Type B pancreatic cell (in vitro differentiated cells): ENCODE results near the gene AGAP3. TPM values are rescaled to one million over a fixed set of nuclear protein-coding genes. Genes with fewer than 3 reads are reported as not detected.

Source experiments
- DNase-seq: peaks from one replicate; pipeline ENCODE4 v3.0.0; 2021; ENCODE audit warnings: mixed read lengths; ENCODE audit not compliant: unreplicated experiment; ENCODE audit errors: extremely low spot score
- H3K27ac Mint-ChIP-seq: 2 replicates; pipeline ENCODE4 v1.8.0; 2021; ENCODE audit warnings: mild to moderate bottlenecking, mixed read lengths
- H3K27me3 Mint-ChIP-seq: 2 replicates; pipeline ENCODE4 v1.8.0; 2021; ENCODE audit warnings: mixed read lengths
- H3K36me3 Mint-ChIP-seq: 2 replicates; pipeline ENCODE4 v1.8.0; 2021; ENCODE audit warnings: mixed read lengths
- H3K4me1 Mint-ChIP-seq: one replicate; pipeline ENCODE4 v1.8.0; 2021; ENCODE audit warnings: mixed read lengths; ENCODE audit not compliant: unreplicated experiment
- H3K4me3 Mint-ChIP-seq: 2 replicates; pipeline ENCODE4 v1.8.0; 2021; ENCODE audit warnings: mild to moderate bottlenecking, mixed read lengths
- H3K9me3 Mint-ChIP-seq: 2 replicates; pipeline ENCODE4 v1.8.0; 2021; ENCODE audit warnings: mixed read lengths
- total RNA-seq: library from RNA; stranded (reverse); gene quantifications from 2 replicates; pipeline ENCODE4 v1.2.1, GENCODE V29; 2021; ENCODE audit warnings: low replicate concordance
- TF ChIP-seq, protein P1 (sequence below): fragments of 200-600 bp; sonication (generic); conservative IDR thresholded peaks from 2 replicates; pipeline ENCODE4 v1.5.0; 2021; ENCODE audit warnings: antibody characterized with exemption, mild to moderate bottlenecking

The AGAP3 gene
- total RNA-seq, 1 donor from 2014 or later, result 114 TPM

DNA sequence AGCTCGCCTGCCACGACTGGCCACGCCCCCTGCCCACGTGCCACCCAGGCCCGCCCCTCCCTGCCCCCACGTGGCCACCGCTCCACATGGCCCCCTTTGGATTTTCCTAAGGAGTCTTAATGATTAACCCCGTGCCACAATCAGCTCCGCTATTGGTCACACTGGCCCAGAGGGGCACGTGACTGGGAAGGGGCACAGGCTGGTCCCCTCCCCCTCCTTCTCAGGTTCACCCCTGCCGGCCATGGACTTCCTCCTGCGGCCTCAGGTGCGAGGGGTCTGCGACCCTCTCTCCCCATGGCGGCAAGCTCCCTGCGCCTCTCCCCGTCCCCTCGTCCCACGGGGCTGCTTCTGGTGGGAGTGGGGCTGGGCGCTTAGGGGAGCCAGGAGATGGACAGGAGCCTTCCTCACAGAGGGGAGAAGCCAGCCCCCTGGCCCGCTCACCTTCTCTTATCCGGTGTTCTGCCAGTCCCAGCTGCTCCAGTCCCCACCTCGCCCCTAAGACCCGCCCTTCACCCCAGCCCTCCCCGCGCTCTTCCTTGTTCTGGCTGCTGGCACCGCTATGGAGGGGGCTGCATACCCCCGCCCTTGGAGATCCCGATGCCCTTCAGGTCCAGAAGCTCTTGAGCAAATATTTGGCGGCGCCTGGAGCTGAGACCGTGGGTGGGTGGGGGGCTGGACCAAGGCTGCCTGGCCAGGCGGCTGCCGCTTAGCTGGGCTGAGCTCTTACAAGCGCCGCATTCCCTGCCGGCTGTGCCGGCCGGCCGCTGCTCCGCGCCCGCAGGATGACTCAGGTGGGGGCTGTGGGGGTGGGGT is 23.7 kb upstream of the AGAP3 start:
- Mint-ChIP-seq H3K4me1 (peaks cover 22% of the 10 kb centered on the region), H3K36me3 (no peaks in the 10 kb centered on the region), H3K27me3 (no peaks in the 10 kb centered on the region), H3K27ac (no peak overlapping the region), H3K4me3 (peak overlapping the region; percentile 78), H3K9me3 (no peaks in the 10 kb centered on the region)
- peak; percentile 86 for DNase-seq
- TF ChIP-seq, protein P1, sequence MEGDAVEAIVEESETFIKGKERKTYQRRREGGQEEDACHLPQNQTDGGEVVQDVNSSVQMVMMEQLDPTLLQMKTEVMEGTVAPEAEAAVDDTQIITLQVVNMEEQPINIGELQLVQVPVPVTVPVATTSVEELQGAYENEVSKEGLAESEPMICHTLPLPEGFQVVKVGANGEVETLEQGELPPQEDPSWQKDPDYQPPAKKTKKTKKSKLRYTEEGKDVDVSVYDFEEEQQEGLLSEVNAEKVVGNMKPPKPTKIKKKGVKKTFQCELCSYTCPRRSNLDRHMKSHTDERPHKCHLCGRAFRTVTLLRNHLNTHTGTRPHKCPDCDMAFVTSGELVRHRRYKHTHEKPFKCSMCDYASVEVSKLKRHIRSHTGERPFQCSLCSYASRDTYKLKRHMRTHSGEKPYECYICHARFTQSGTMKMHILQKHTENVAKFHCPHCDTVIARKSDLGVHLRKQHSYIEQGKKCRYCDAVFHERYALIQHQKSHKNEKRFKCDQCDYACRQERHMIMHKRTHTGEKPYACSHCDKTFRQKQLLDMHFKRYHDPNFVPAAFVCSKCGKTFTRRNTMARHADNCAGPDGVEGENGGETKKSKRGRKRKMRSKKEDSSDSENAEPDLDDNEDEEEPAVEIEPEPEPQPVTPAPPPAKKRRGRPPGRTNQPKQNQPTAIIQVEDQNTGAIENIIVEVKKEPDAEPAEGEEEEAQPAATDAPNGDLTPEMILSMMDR, result no peak

DNA sequence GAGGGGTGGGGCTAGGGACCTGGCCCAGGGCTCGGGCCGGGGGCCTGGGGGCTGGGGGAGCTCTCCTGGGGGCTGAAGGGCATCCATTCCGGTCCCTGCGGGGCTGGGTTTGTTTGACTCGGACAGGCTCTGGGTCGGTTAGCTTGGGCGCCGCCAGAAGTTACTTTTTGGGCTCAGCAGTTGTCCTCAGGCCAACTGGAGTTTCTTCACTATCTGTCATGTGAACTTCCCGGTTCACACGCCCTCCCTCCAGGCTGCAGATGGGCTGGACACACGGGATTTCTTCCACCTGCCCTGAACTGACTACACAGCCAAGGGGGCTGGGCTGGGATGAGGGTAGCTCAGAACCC is 23.1 kb upstream of the AGAP3 start:
- Mint-ChIP-seq H3K27me3 (no peaks in the 10 kb centered on the region), H3K27ac (peak overlapping the region; percentile 70), H3K36me3 (no peaks in the 10 kb centered on the region), H3K4me3 (peak overlapping the region; percentile 61), H3K9me3 (no peaks in the 10 kb centered on the region), H3K4me1 (peaks cover 22% of the 10 kb centered on the region)
- TF ChIP-seq, protein P1, result no peak
- no peak for DNase-seq

DNA sequence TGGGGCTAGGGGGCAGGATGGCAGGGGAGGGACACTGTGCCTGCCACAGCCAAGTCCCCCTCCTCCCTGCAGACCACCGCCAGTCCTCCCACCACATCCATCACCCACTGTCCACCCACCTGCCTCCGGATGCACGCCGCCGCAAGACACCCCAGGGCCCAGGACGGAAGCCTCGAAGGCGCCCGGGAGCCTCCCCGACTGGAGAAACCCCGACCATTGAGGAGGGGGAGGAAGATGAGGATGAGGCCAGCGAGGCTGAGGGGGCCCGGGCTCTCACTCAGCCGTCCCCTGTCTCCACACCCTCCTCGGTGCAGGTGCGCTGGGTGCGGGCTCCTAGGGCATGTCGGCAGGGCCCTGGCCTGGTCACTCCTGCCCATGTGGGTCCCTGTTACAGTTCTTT is 21.8 kb upstream of the AGAP3 start:
- H3K36me3 Mint-ChIP-seq, result peaks cover 3% of the 10 kb centered on the region
- no peaks in the 10 kb centered on the region for H3K9me3 Mint-ChIP-seq
- peaks cover 15% of the 10 kb centered on the region for H3K4me1 Mint-ChIP-seq
- no peak overlapping the region for H3K27ac Mint-ChIP-seq
- H3K27me3 Mint-ChIP-seq, result no peaks in the 10 kb centered on the region
- TF ChIP-seq, protein P1, result no peak
- no peak for DNase-seq
- no peak overlapping the region for H3K4me3 Mint-ChIP-seq

DNA sequence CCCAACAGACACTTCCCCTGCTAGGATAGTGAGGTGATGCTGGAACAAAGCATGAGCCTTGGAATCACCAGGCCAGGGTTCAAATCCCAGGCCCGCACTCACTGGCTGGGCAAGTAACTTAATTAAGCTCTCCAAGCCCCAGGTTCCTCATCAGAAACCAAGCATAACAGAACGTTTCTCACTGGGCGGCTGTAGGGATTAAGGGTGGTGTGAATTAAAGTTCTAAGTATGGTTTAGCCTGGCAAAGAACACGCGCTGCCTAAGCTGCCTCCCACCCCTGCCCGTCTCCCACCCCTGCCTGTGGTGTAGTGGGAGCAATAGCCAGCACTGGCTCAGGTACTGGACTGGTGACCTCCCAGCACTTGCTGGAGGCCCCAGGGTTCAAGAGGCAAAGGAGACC is 21.3 kb upstream of the AGAP3 start:
- H3K27me3 Mint-ChIP-seq, result no peaks in the 10 kb centered on the region
- H3K4me3 Mint-ChIP-seq, result no peak overlapping the region
- no peak for DNase-seq
- TF ChIP-seq, protein P1, result no peak
- H3K9me3 Mint-ChIP-seq, result no peaks in the 10 kb centered on the region
- H3K27ac Mint-ChIP-seq, result no peak overlapping the region
- H3K4me1 Mint-ChIP-seq, result peaks cover 15% of the 10 kb centered on the region
- H3K36me3 Mint-ChIP-seq, result peaks cover 3% of the 10 kb centered on the region

DNA sequence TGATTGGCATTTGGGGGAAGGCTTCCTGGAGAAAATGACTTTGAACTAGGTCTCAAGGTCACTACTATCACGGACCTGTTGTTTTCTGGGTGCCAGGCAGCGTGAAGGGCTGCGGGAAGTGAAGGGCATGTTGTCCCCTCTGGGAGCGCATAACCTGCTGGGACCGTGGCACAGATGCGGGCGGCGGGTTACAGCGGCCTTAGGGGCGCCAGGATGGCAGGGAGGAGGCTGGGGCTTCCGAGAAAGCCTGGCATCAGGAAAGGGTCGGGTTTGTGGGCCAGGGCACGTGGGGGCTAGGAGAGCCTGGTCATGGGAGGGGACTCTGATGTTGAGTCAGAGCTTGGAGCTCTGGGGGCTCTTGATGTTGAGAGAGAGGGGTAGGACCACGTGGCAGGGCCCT is 20.8 kb upstream of the AGAP3 start:
- Mint-ChIP-seq H3K27ac (no peak overlapping the region), H3K4me1 (peaks cover 15% of the 10 kb centered on the region), H3K9me3 (no peaks in the 10 kb centered on the region), H3K36me3 (peaks cover 3% of the 10 kb centered on the region), H3K27me3 (no peaks in the 10 kb centered on the region), H3K4me3 (no peak overlapping the region)
- TF ChIP-seq, protein P1, result no peak
- DNase-seq, result no peak
